Neuron (in vitro differentiated cells): ENCODE data around the gene IQGAP3.

Experiments
- H2AFZ ChIP-seq: one replicate; pipeline ENCODE4 v1.6.1; 2013; ENCODE audit warnings: low read depth, mild to moderate bottlenecking, inconsistent platforms, low read length, moderate library complexity
- H3K27me3 ChIP-seq: one replicate; pipeline ENCODE4 v1.6.1; 2013; ENCODE audit warnings: low read length; ENCODE audit not compliant: insufficient read depth
- H3K36me3 ChIP-seq: one replicate; pipeline ENCODE4 v1.6.1; 2013; ENCODE audit warnings: low read length; ENCODE audit not compliant: insufficient read depth
- H3K4me1 ChIP-seq: one replicate; pipeline ENCODE4 v1.6.1; 2013; ENCODE audit warnings: low read length; ENCODE audit not compliant: insufficient read depth
- H3K4me3 ChIP-seq: 2 replicates; pipeline ENCODE4 v1.5.1; 2013; ENCODE audit warnings: mild to moderate bottlenecking, low read length, moderate library complexity
- H3K9me3 ChIP-seq: one replicate; pipeline ENCODE4 v1.6.1; 2013; ENCODE audit warnings: low read length

Gene IQGAP3

DNA sequence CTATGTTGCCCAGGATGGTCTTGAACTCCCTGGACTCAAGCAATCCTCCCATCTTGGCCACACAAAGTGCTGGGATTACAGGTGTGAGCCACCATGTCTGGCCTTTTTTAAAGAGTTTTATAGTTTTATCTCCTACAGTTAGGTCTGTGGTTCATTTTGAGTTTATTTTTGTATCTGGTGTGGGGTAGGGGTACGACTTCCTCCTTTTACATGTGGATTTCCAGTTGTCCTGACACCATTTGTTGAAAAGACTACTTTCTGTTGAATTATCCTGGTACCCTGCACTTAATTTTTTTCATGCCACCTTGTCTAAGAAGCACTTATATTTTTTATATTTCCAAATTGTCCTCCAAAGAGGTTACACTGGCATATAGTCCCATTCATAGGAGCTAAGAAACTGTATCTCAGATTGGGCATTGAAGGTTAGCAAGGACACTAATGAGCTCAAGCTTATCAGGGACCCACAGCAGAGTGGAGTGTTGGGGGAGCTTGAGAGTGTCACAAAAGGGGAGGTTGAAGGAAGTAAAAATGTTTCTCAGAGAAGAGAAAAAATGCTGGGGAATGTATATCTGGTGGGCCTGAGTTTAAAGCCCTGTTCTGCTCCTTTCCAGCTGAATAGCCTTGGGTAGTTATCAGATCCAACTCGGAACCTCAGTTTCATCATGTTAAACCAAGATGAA lies 48.4 kb downstream of the IQGAP3 start:
- Histone ChIP-seq H2AFZ (no peak overlapping the region), H3K27me3 (no peaks in the 10 kb centered on the region), H3K36me3 (peaks cover 29% of the 10 kb centered on the region), H3K4me3 (no peak overlapping the region), H3K9me3 (peaks cover 4% of the 10 kb centered on the region), H3K4me1 (no peaks in the 10 kb centered on the region)

DNA sequence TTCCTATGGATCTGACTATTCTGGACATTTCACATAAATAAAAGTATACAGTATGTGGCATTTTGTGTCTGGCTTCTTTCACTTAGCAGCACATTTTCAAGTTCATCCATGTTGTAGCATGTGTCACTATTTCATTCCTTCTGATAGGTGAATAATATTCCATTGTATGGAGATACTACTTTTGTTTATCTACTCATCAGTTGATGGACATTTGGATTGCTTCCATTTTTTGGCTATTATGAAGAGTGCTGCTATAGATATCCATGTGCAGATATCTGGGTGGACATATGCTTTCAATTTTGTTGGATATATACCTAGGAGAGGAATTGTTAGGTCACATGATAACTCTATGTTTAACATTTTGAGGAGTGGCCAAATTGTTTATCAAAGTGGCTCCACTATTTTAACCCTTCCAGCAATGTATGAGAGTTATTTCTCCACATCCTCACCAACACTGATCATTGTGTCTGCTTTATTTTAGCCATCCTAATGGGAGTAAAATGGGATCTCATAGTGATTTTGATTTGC lies 49.9 kb downstream of the IQGAP3 start:
- Histone ChIP-seq H3K27me3 (peaks cover under 1% of the 10 kb centered on the region), H3K4me3 (no peak overlapping the region), H2AFZ (no peak overlapping the region), H3K4me1 (no peaks in the 10 kb centered on the region), H3K9me3 (no peaks in the 10 kb centered on the region), H3K36me3 (peaks cover 15% of the 10 kb centered on the region)

DNA sequence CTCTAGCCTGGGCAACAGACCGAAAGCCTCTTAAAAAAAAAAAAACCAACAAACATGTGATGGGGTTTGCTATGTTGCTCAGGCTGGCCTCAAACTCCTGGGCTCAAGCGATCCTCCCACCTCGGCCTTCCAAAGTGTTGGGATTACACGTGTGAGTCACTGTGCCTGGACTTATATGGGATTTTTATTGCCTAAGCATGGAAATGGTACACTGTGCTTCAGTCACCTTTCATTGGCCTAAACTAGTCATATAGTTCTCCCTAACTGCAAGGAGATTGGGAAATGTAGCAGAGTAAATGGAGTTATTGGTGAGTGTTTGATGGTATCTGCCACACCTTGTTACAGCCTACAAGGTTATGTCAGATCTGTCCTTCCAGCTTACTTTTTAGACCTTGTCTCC lies 54.6 kb downstream of the IQGAP3 start:
- Histone ChIP-seq H3K9me3 (no peaks in the 10 kb centered on the region), H3K4me3 (no peak overlapping the region), H3K4me1 (no peaks in the 10 kb centered on the region), H3K36me3 (no peaks in the 10 kb centered on the region), H3K27me3 (peaks cover 4% of the 10 kb centered on the region), H2AFZ (no peak overlapping the region)

DNA sequence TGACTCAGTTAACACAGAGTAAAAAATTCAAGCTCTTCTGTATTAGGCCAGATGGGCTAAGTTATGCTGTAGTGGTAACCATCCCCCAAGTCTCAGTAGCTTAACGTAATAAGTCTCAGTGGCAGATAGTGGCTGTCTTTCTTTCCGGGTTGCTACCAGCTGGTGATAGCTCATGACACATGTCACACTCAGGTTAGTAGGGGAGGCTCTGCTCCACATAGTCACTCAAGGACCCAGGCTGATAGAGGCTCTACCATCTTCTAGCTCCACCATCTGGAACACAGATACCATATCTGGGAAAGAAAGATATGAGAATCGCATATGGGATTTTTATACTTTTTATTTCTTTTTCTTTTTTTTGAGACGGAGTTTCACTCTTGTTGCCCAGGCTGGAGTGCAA lies 55.5 kb downstream of the IQGAP3 start:
- Histone ChIP-seq H3K4me3 (no peak overlapping the region), H2AFZ (no peak overlapping the region), H3K9me3 (no peaks in the 10 kb centered on the region), H3K4me1 (no peaks in the 10 kb centered on the region), H3K36me3 (no peaks in the 10 kb centered on the region), H3K27me3 (peaks cover 4% of the 10 kb centered on the region)

DNA sequence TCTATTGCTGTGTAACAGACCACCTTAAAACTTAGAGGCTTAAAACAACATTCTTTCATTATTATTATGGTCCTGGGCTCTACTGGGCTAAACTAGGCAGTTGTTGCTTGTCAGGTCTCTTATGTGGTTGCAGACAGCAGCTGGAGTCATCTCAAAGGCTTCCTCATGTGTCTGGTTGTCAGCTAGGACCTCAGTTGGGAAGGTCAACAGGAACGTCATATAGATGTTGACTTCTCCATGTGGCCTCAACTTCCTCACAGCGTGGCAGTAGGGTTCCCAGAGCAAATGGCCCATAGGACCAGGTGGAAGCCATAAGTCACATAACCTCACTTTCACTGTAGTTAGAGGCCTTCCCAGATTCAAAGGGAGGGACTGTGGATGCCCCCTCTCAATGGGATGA lies 56.4 kb downstream of the IQGAP3 start:
- Histone ChIP-seq H3K4me1 (no peaks in the 10 kb centered on the region), H3K9me3 (no peaks in the 10 kb centered on the region), H3K27me3 (peaks cover 4% of the 10 kb centered on the region), H3K36me3 (no peaks in the 10 kb centered on the region), H3K4me3 (no peak overlapping the region), H2AFZ (no peak overlapping the region)

DNA sequence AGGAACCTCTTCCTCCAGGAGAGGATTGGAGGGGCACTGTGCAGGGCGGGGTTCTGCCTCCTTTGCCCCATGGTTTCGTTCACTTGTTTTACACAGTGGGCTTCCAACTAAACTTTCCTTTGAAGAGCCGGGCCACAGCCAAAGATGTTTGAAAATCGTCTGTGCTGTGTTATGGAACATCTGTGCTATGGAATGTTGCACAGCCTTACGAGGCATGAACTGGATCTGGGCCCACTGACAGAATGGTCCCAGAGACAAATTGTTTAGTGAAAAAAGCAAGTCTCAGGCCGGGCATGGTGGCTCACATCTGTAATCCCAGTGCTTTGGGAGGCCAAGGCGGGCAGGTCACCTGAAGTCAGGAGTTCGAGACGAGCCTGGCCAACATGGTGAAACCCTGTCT lies 59.2 kb downstream of the IQGAP3 start:
- no peaks in the 10 kb centered on the region for H3K9me3 ChIP-seq
- peaks cover 12% of the 10 kb centered on the region for H3K27me3 ChIP-seq
- no peak overlapping the region for H2AFZ ChIP-seq
- no peak overlapping the region for H3K4me3 ChIP-seq
- no peaks in the 10 kb centered on the region for H3K36me3 ChIP-seq
- peaks cover 3% of the 10 kb centered on the region for H3K4me1 ChIP-seq

DNA sequence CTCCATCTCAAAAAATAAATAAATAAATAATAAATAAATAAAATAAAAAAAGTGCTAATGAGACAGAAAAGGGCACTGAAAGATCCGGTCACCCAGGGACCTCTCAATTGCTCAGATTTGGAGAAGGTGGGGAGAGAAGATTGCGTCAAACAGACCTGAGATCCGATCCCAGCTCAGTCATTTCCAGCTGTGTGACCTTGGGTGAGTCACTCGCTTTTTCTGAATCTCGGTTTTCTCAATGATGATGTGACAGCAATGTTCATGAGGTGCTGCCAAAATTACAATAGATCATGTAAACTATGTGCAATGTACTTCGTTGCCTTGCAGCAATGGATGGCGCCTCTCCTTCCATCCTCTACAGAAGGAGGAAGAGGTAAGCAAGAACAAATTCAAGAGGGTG lies 60.7 kb downstream of the IQGAP3 start:
- Histone ChIP-seq H3K36me3 (no peaks in the 10 kb centered on the region), H3K9me3 (no peaks in the 10 kb centered on the region), H2AFZ (no peak overlapping the region), H3K27me3 (peaks cover 10% of the 10 kb centered on the region), H3K4me1 (peaks cover 3% of the 10 kb centered on the region), H3K4me3 (no peak overlapping the region)

DNA sequence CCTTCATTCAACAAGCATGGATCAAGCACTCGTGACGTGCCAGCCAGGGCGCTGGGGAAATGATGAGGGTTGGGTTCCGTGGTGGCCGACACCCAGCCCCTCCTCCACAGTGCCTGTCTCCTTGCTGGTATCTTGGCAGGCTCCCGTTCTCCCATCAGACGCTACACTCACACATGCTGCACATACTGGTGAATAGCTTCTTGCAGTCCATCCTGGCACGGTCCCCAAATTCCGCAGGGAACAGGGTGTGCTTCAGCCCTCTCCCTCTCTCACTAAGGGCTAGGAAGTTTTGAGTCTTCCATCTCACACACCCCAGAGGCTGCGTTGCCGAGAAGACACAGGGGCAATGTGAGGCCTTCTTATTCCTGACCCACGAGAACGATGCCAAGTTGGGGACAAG lies 61.7 kb downstream of the IQGAP3 start:
- H3K9me3 ChIP-seq = no peaks in the 10 kb centered on the region
- no peak overlapping the region for H3K4me3 ChIP-seq
- no peak overlapping the region for H2AFZ ChIP-seq

DNA sequence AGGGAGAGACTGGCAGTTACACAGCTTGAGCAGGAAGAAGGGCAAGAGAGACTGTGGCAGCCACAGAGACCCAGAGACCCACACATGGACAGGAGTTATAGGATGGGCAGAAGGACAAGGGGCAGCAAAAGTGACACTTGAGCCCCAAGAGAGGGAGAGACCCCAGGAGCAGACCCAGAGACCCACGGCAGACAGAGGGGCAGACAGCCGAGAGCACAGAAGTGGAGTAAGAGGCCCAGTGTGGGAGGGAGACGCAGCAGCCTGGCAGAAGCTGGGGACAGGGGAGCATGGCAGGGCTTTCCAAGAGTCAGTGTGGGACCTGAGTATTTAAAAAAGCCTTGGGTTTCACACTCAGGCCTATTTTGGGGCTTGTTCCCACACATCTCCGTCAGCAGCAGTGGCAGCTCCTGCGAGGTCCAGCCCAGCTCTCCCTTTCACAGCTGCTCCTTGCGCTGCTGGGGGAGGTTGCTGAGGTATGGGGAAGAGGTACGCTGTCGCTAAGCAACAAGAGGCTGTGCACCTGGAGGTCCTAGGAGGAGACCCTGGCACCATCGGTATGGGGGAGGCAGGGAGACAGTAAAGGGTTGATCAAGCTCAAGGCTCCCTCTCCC lies 62.8 kb downstream of the IQGAP3 start:
- no peaks in the 10 kb centered on the region for H3K36me3 ChIP-seq
- no peaks in the 10 kb centered on the region for H3K9me3 ChIP-seq
- no peak overlapping the region for H2AFZ ChIP-seq
- peaks cover 7% of the 10 kb centered on the region for H3K27me3 ChIP-seq
- no peak overlapping the region for H3K4me3 ChIP-seq
- H3K4me1 ChIP-seq = peaks cover 7% of the 10 kb centered on the region

More for the DNA sequence above, 61.7 kb downstream of the IQGAP3 start:
- Histone ChIP-seq H3K36me3 (no peaks in the 10 kb centered on the region), H3K27me3 (peaks cover 7% of the 10 kb centered on the region), H3K4me1 (peaks cover 3% of the 10 kb centered on the region)

DNA sequence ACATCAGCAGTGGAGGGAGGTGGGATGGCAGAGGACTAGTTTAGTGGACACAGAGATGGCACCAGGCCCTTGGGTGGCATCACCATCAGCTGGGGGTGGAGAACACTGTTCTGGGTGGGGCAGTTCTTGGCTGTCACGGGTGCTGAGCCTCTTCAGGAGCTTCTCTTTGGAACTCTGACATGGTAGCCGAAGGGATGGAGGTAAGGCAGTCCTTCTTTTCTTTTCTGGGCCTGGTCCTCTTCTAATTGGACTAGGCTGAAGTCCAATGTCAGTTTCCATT lies 63.5 kb downstream of the IQGAP3 start:
- no peak overlapping the region for H3K4me3 ChIP-seq
- no peaks in the 10 kb centered on the region for H3K36me3 ChIP-seq
- peaks cover 7% of the 10 kb centered on the region for H3K27me3 ChIP-seq

DNA sequence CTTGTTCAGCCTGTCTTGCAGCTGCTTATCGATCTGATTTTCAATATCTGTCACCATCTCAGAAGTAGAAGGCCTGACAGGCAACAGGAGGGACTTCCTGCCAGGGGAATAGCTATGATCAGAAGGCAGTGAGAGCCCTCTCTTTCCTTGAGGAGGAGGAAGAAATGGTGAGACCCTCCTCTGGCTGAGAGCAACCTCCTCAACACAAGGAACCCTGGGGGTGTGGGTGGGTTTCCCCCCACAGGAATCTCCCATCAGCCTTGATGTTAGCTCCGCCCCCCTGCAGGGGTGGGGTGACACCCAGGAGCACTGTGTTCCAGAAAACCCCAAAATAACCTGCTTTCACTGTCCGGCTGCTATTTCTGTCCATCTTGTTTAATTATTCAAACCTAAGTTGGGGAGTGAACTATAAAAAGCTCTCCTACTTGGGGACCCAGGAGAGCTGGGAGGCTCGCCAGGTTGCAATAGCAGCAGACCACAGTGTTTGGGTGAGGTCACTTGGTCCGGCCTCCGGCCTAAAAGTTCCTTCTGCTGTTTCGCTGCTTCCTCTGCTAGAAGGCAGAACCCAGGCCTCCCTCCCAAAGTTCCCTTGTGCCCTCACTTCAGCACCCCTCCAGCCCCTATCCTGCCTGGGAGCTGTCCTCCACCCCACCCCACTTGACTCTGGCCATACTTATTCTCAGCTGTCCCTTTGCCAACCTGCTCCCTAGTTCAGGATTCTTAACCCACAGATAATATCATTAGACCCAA lies 64.0 kb downstream of the IQGAP3 start:
- Histone ChIP-seq H3K9me3 (no peaks in the 10 kb centered on the region), H3K4me1 (peaks cover 12% of the 10 kb centered on the region), H3K4me3 (no peak overlapping the region), H2AFZ (no peak overlapping the region), H3K27me3 (peaks cover 7% of the 10 kb centered on the region), H3K36me3 (no peaks in the 10 kb centered on the region)

More for the DNA sequence above, 63.5 kb downstream of the IQGAP3 start:
- no peak overlapping the region for H2AFZ ChIP-seq
- peaks cover 12% of the 10 kb centered on the region for H3K4me1 ChIP-seq
- no peaks in the 10 kb centered on the region for H3K9me3 ChIP-seq

DNA sequence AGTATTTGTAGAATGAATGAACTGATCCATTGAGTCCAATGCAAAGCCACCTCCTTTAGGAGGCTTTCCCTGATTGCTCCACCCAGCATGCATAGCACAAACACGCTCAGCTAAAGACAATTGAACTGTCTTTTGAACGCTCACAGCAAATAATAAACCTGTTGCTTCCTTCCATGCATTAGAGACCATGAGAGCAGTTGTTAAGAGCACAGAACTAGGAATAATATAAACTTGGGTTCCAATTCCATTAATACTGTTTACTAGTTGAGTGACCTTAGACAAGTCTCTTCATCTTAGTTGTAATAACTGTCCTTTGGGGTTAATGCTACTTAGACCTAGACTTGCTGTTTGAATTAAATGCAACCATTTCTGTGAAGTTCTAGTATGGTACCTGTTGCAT lies 65.9 kb downstream of the IQGAP3 start:
- Histone ChIP-seq H3K36me3 (no peaks in the 10 kb centered on the region), H2AFZ (no peak overlapping the region), H3K4me1 (peaks cover 15% of the 10 kb centered on the region), H3K4me3 (no peak overlapping the region), H3K9me3 (no peaks in the 10 kb centered on the region), H3K27me3 (peaks cover 7% of the 10 kb centered on the region)

DNA sequence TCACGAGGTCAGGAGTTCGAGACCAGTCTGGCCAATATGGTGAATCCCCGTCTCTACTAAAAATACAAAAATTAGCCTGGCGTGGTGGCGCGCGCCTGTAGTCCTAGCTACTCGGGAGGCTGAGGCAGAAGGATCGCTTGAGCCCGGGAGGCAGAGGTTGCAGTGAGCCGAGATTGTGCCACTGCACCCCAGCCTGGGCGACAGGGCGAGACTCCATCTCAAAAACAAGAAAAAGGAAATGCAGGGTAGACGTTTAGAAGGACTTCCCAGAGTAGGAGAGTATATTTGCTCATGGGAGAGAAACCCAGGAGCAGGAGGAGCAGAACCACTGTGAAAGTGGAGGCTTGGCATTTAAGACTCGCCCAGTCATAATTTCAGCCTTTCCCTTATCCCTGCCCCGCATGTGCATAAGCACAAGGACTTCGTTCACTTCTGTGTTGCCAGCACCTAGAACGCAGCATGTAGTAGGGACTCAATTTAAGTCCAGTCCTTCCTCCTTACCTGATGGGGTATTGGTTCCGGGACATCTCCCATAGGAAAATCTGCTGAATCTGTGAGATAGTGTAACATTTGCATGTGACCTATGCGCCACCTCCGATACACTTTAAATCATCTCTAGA lies 66.6 kb downstream of the IQGAP3 start:
- Histone ChIP-seq H3K4me1 (peaks cover 15% of the 10 kb centered on the region), H3K4me3 (peak overlapping the region; percentile 56), H3K9me3 (no peaks in the 10 kb centered on the region), H3K27me3 (peaks cover 7% of the 10 kb centered on the region), H2AFZ (peak overlapping the region; percentile 15), H3K36me3 (no peaks in the 10 kb centered on the region)
